ENCODE results near the gene NXT1.

NXT1 gene

GRCh38 chr20:23393996-23394775, 43.6 kb downstream of the NXT1 start:
- FAIRE-seq: no peak

GRCh38 chr20:23396950-23397627, 46.5 kb downstream of the NXT1 start:
- no peak for FAIRE-seq

GRCh38 chr20:23397961-23398360, 47.4 kb downstream of the NXT1 start:
- FAIRE-seq: no peak

GRCh38 chr20:23399568-23400241, 49.1 kb downstream of the NXT1 start:
- FAIRE-seq: no peak

GRCh38 chr20:23401051-23401450, 50.5 kb downstream of the NXT1 start:
- FAIRE-seq: no peak

- no peak for FAIRE-seq
These were observed 53.2 kb downstream of the NXT1 start for GRCh38 chr20:23403751-23404150.

GRCh38 chr20:23404196-23404595, 53.6 kb downstream of the NXT1 start:
- FAIRE-seq: no peak

Data from endometrium (tissue), 2 donors.